Lung (tissue), 12 donors: ENCODE results near the gene LSMEM2. TPM values are rescaled to one million over a fixed set of nuclear protein-coding genes. Genes with fewer than 3 reads are reported as not detected.

Experiments used
- ATAC-seq: fragments of 200-7000 bp; cut with Tn5 transposase; one replicate; pipeline ENCODE4 v1.9.1; 2020; ENCODE audit warnings: moderate number of reproducible peaks; ENCODE audit not compliant: insufficient read depth, low FRiP score
- DNase-seq, 3 donors: peaks; one replicate each; pipeline ENCODE4 v3.0.0-alpha.2; 2013 to 2017
- H3K27ac ChIP-seq, 2 donors: one replicate each; pipeline ENCODE4 v1.5.1; 2013; ENCODE audit warnings: mild to moderate bottlenecking in 2 of 2, moderate library complexity in 2 of 2, control low read depth in 1 of 2, inconsistent platforms in 1 of 2, low read depth in 1 of 2, low read length in 1 of 2
- H3K27me3 ChIP-seq, 3 donors: one replicate each; pipeline ENCODE4 v1.5.1; 2013; ENCODE audit warnings: low read length in 2 of 3; ENCODE audit not compliant: control insufficient read depth in 3 of 3, insufficient read depth in 3 of 3
- H3K36me3 ChIP-seq, 4 donors: one replicate each; pipeline ENCODE4 v1.5.1; 2013; ENCODE audit warnings: low read length in 4 of 4, mild to moderate bottlenecking in 1 of 4, moderate library complexity in 1 of 4; ENCODE audit not compliant: control insufficient read depth in 4 of 4, insufficient read depth in 4 of 4
- H3K4me1 ChIP-seq, 5 donors: one replicate each; pipeline ENCODE4 v1.5.1; 2013; ENCODE audit warnings: low read length in 5 of 5, mild to moderate bottlenecking in 2 of 5, moderate library complexity in 1 of 5; ENCODE audit not compliant: control insufficient read depth in 5 of 5, insufficient read depth in 5 of 5
- H3K4me3 ChIP-seq: one replicate; pipeline ENCODE4 v1.5.1; 2013; ENCODE audit warnings: mild to moderate bottlenecking, control low read depth, moderate library complexity
- H3K9ac ChIP-seq, 2 donors: one replicate each; pipeline ENCODE4 v1.5.1; 2013; ENCODE audit warnings: low read length in 2 of 2, control low read depth in 1 of 2; ENCODE audit not compliant: insufficient read depth in 1 of 2
- H3K9me3 ChIP-seq, 4 donors: one replicate each; pipeline ENCODE4 v1.5.1; 2013; ENCODE audit warnings: low read length in 3 of 4, mild to moderate bottlenecking in 1 of 4, moderate library complexity in 1 of 4; ENCODE audit not compliant: control insufficient read depth in 4 of 4, insufficient read depth in 3 of 4
- WGBS, 2 donors: extraction: QIAGEN DNeasy Blood & Tissue Kit; methylation state at CpG; one replicate each; pipeline ENCODE4 v1.1.7; 2013; 5-methylcytosine and 5-hydroxymethylcytosine counted together
- polyA plus RNA-seq, 2 donors: library from polyadenylated mRNA; stranded (reverse); fragments of 200-250 nt; gene quantifications; one replicate each; pipeline ENCODE4 v1.2.1, GENCODE V29; 2013
- total RNA-seq, 2 donors: library from RNA; depleted of rRNA in 1 of 2; stranded (reverse); fragments of >200 nt in 1 of 2; gene quantifications; one replicate each; pipeline ENCODE4 v1.2.1, GENCODE V29; 2014 to 2021
- TF ChIP-seq, protein P1 (sequence below): IDR thresholded peaks from 2 replicates; pipeline ENCODE4 v1.5.1; 2012; ENCODE audit warnings: mild to moderate bottlenecking; ENCODE audit errors: control extremely low read depth, extremely low read depth
- donor health status: control.
- donor health status: control.
- donor health status: Bipolar disorder and iron deficiency.
- donor health status: healthy.
- donor health status: DM: yes; HTN: yes; CAD: no.

Gene LSMEM2
- total and polyA plus RNA-seq, 4 donors, result 0.10 to 0.49 (median 0.12) TPM; not detected in 1

DNA sequence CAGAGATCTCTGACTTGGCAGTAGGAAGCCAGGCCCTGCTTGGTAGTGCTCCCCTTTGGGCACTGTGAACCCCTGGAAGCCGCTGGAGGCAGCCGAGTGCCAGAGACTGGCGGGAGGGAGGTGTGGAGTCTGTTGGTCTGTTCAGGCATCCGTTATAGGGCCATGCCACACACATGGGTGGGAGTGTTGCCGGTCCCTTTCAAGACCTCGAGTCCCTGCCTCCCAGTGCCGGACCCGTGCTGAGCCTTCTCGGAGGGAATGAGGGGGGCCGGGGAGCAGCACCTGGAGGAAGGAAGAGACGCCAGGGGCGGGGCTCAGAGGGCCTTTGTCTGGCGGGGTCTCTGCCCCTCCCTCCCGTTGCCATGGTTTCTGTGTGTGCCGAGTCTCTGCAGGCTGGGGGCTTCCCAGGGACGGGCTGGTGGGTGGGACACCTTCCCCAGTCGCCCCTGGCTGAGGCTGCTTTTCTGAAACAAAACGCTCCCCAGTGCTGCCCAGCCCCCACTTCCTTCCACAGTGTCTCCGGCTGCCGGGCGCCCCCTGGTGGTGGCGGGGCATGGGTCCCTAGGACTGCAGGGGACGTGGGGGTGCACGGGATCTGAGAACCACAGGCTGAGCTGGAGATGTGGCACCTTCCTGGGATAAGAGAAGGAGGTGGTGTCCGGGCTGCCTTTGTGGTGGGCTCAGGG, 32.9 kb upstream of the LSMEM2 start:
- Histone ChIP-seq H3K4me3 (peak overlapping the region; percentile 10), H3K9me3 (no peaks in the 10 kb centered on the region), H3K27ac (peak overlapping the region; percentile 76 to 91), H3K9ac (peak overlapping the region; percentile 16 to 40), H3K4me1 (peaks cover 3 to 67% (median 14%) of the 10 kb centered on the region in 5 donors), H3K27me3 (no peaks in the 10 kb centered on the region), H3K36me3 (peaks cover 0 to 16% (median 5%) of the 10 kb centered on the region in 4 donors)
- DNase-seq, result peak; percentile 92
- peak; percentile 82 for ATAC-seq
- TF ChIP-seq, protein P1, sequence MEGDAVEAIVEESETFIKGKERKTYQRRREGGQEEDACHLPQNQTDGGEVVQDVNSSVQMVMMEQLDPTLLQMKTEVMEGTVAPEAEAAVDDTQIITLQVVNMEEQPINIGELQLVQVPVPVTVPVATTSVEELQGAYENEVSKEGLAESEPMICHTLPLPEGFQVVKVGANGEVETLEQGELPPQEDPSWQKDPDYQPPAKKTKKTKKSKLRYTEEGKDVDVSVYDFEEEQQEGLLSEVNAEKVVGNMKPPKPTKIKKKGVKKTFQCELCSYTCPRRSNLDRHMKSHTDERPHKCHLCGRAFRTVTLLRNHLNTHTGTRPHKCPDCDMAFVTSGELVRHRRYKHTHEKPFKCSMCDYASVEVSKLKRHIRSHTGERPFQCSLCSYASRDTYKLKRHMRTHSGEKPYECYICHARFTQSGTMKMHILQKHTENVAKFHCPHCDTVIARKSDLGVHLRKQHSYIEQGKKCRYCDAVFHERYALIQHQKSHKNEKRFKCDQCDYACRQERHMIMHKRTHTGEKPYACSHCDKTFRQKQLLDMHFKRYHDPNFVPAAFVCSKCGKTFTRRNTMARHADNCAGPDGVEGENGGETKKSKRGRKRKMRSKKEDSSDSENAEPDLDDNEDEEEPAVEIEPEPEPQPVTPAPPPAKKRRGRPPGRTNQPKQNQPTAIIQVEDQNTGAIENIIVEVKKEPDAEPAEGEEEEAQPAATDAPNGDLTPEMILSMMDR, result peak; percentile 93
- WGBS, 2 donors, result 1% methylated on average over 20 to 25 of the region's 25 CpGs

DNA sequence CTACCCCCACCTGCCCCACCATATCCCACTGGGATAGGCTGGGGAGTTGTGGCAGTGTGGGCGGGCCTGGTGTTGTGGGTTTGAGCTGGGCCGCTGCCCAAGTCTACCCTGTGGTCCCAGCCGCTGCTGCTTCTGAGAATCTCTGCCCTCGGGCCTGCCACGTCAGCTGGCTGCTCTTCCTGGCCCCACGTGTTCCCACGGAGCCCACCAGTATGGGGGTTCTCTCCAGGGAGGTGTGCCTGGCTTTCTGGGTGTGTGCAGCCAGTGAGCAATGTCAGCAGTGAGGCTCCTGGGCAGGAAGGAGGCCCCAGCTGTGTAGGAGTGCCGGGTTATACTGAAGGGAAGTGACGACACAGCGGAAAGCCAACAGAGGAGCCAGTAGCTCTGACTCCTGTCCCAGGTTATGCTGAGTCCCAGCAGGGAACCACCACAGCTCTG, 32.4 kb upstream of the LSMEM2 start:
- Histone ChIP-seq H3K4me3 (no peak overlapping the region), H3K4me1 (peaks cover under 1 to 67% (median 14%) of the 10 kb centered on the region in 5 donors), H3K9ac (peak overlapping the region in 1 of 2 donors; percentile 6), H3K9me3 (no peaks in the 10 kb centered on the region), H3K36me3 (peaks cover 0 to 17% (median 7%) of the 10 kb centered on the region in 4 donors), H3K27me3 (no peaks in the 10 kb centered on the region), H3K27ac (peak overlapping the region; percentile 76 to 91)
- TF ChIP-seq, protein P1, result no peak
- DNase-seq, result no peak
- ATAC-seq, result peak; percentile 16
- 16 to 18% methylated on average over 10 of the region's 10 CpGs for WGBS, 2 donors

DNA sequence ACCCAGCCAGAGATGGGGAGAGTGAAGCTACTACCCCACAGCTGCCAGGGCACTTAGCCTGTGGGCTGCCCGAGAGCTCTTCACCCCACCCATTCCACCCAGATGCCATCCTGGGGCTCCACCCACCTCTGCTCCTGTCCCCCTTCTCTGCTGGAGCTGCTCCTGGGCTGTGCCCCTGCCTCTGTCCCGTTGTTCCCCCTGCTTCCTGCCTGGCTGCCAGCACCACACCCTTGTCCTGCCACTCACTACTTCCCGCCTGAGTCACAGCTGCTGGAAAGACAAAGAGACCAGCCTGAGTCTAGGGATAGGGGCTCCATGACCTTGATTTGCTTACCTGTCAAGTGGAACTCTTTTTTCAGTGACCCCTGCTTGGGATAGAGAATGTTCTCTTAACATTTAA, 30.5 kb upstream of the LSMEM2 start:
- peak overlapping the region; percentile 51 to 89 for H3K27ac ChIP-seq
- H3K36me3 ChIP-seq, result peaks cover 0 to 32% (median 13%) of the 10 kb centered on the region in 4 donors
- no peaks in the 10 kb centered on the region for H3K9me3 ChIP-seq
- WGBS, 2 donors, result 16 to 32% methylated on average over 3 of the region's 3 CpGs
- ATAC-seq (no peak), DNase-seq (no peak)
- H3K4me1 ChIP-seq, result peaks cover 0 to 59% (median 14%) of the 10 kb centered on the region in 5 donors
- H3K4me3 ChIP-seq, result no peak overlapping the region
- TF ChIP-seq, protein P1, result no peak
- peak overlapping the region in 1 of 2 donors; percentile 19 for H3K9ac ChIP-seq
- no peaks in the 10 kb centered on the region for H3K27me3 ChIP-seq
